ENCODE results near the gene PRF1.

The PRF1 gene

DNA sequence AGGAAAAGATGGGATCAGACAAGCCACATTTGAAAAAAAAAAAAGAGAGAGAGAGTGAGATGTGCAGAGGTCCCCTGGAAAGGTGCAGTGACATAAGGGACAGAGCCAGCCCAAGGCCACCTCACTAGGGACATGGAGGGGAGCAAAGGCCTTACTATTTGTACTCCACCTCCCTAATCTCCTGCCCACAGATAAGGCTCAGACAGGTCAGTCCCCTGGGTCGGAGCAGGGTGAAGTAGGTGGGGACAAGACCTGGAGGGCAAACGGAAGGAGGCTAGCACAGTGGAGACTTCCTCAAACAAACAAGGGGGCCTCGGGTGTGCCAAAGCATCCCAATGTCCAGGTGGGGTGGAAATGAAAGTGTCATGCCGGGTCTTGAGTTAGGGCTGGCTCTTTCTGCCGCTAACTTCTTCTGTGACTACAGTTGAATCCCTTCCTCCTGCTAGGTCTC lies 7.0 kb downstream of the PRF1 start:
- Histone ChIP-seq H3K27me3 (replicated peaks; ENCODE audit: control insufficient read depth, insufficient read depth, low read length) (no peaks in the 10 kb centered on the region), H3K4me3 (replicated peaks; ENCODE audit: low read depth, low read length) (no peak overlapping the region), H3K36me3 (ENCODE audit: control insufficient read depth, insufficient read depth, low read length) (no peaks in the 10 kb centered on the region; the same call in 1 of the 2 replicates)
- TF ChIP-seq CTCF (IDR thresholded peaks at IDR 0.05; ENCODE audit: insufficient read depth, low read length, poor library complexity, severe bottlenecking), result no peak
- DNase-seq (ENCODE audit: extremely low read depth, insufficient read length), result no peak

DNA sequence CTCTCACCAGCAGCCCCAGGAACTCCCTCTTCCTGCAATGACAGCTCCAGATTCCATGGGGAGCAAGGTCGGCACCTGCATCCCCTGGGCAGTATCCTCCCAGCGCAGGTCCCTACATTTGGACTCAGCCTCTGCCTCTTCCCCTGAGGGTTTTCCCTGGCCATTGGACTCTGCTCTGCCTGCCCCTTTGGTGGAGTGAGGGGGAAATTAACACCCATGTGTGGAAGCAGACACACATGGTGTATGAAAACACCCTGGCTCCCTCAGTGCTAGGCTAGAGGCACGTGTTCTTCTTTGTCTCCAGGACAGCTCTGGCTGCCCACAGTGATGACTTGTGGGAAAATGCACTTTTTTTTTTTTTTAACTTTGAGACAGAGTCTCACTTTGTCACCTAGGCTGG lies 8.4 kb downstream of the PRF1 start:
- Histone ChIP-seq H3K36me3 (ENCODE audit: control insufficient read depth, insufficient read depth, low read length) (no peaks in the 10 kb centered on the region; the same call in 1 of the 2 replicates), H3K4me3 (replicated peaks; ENCODE audit: low read depth, low read length) (no peak overlapping the region), H3K27me3 (replicated peaks; ENCODE audit: control insufficient read depth, insufficient read depth, low read length) (no peaks in the 10 kb centered on the region)
- DNase-seq (ENCODE audit: extremely low read depth, insufficient read length), result no peak
- TF ChIP-seq CTCF (IDR thresholded peaks at IDR 0.05; ENCODE audit: insufficient read depth, low read length, poor library complexity, severe bottlenecking), result no peak

- Histone ChIP-seq H3K4me3 (replicated peaks; ENCODE audit: low read depth, low read length) (no peak overlapping the region), H3K36me3 (ENCODE audit: control insufficient read depth, insufficient read depth, low read length) (no peaks in the 10 kb centered on the region; the same call in 1 of the 2 replicates), H3K27me3 (replicated peaks; ENCODE audit: control insufficient read depth, insufficient read depth, low read length) (no peaks in the 10 kb centered on the region)
- TF ChIP-seq CTCF (IDR thresholded peaks at IDR 0.05; ENCODE audit: insufficient read depth, low read length, poor library complexity, severe bottlenecking), result no peak
- DNase-seq (ENCODE audit: extremely low read depth, insufficient read length), result no peak
These were observed 9.0 kb downstream of the PRF1 start for GRCh38 chr10:70593513-70593890.

- Histone ChIP-seq H3K4me3 (replicated peaks; ENCODE audit: low read depth, low read length) (no peak overlapping the region), H3K27me3 (replicated peaks; ENCODE audit: control insufficient read depth, insufficient read depth, low read length) (no peaks in the 10 kb centered on the region), H3K36me3 (ENCODE audit: control insufficient read depth, insufficient read depth, low read length) (no peaks in the 10 kb centered on the region)
- no peak for TF ChIP-seq CTCF (IDR thresholded peaks at IDR 0.05; ENCODE audit: insufficient read depth, low read length, poor library complexity, severe bottlenecking)
- no peak for DNase-seq (ENCODE audit: extremely low read depth, insufficient read length)
These were observed 9.6 kb downstream of the PRF1 start for GRCh38 chr10:70592746-70593512.

- Histone ChIP-seq H3K27me3 (replicated peaks; ENCODE audit: control insufficient read depth, insufficient read depth, low read length) (no peaks in the 10 kb centered on the region), H3K36me3 (ENCODE audit: control insufficient read depth, insufficient read depth, low read length) (no peaks in the 10 kb centered on the region), H3K4me3 (replicated peaks; ENCODE audit: low read depth, low read length) (no peak overlapping the region)
- no peak for TF ChIP-seq CTCF (IDR thresholded peaks at IDR 0.05; ENCODE audit: insufficient read depth, low read length, poor library complexity, severe bottlenecking)
- DNase-seq (ENCODE audit: extremely low read depth, insufficient read length), result no peak
These were observed 10.3 kb downstream of the PRF1 start for GRCh38 chr10:70592186-70592735.

Data from GM06990 (cell line).